Thyroid gland (tissue), 4 donors: ENCODE measurements around the gene DAPK1.

Experiments used
- CTCF ChIP-seq, 6 experiments: fragments of 200-600 bp in 3 of 6; fragments of 450-650 bp in 3 of 6; sonication (generic) in 3 of 6; IDR thresholded peaks; one replicate each; pipeline ENCODE4 v1.5.1; 2016 to 2019; ENCODE audit warnings: antibody characterized with exemption in 6 of 6, mild to moderate bottlenecking in 2 of 6, inconsistent platforms in 1 of 6, moderate library complexity in 1 of 6
- POLR2A ChIP-seq, 2 donors: fragments of 450-650 bp; IDR thresholded peaks; one replicate each; pipeline ENCODE4 v1.6.1; 2017; ENCODE audit warnings: antibody characterized with exemption in 2 of 2, mild to moderate bottlenecking in 2 of 2, moderate library complexity in 1 of 2

GRCh38 chr9:87554171-87554910 is 56.7 kb downstream of the DAPK1 start:
- TF ChIP-seq CTCF (IDR thresholded peaks at IDR 0.05) (no peak), POLR2A (IDR thresholded peaks at IDR 0.05) (no peak)
